OCI-LY7 (cell line): ENCODE data around the gene CTBP2. TPM values are rescaled to one million over a fixed set of nuclear protein-coding genes. Genes with fewer than 3 reads are reported as not detected.

Experiments
- BruUV-seq: library from RNA; stranded (reverse); fragments of 400-500 nt; replicated peaks from 2 replicates; lab custom pipeline; 2021; lab: Mats Ljungman, UMichigan
- CTCF ChIA-PET: fragments of 300-600 bp; sonication (Branson Sonifier 250); formaldehyde crosslinking; loops from one replicate; lab custom pipeline; 2022; ENCODE audit warnings: antibody characterized with exemption; ENCODE audit not compliant: unreplicated experiment; lab: Charles Lee
- POLR2A ChIA-PET: fragments of 300-600 bp; sonication (Branson Sonifier 250); formaldehyde crosslinking; loops from one replicate; lab custom pipeline; 2022; ENCODE audit warnings: antibody characterized with exemption; lab: Charles Lee
- DNase-seq: peaks from one replicate; pipeline ENCODE4 v3.0.0-alpha.2; 2015; ENCODE audit warnings: low spot score
- H2AFZ ChIP-seq: fragments of 200-600 bp; sonication (generic), shearing (Covaris generic); 2 replicates; pipeline ENCODE4 v1.6.1; 2014; ENCODE audit warnings: mild to moderate bottlenecking, antibody characterized with exemption, low read length, moderate library complexity
- H3K27ac ChIP-seq: fragments of 200-600 bp; sonication (generic); 2 replicates; pipeline ENCODE4 v1.5.1; 2014; ENCODE audit warnings: mixed run types, low read depth, mild to moderate bottlenecking, moderate library complexity, low read length, inconsistent platforms; ENCODE audit not compliant: poor library complexity, severe bottlenecking
- H3K36me3 ChIP-seq: fragments of 200-600 bp; sonication (generic); 2 replicates; pipeline ENCODE4 v1.6.1; 2014; ENCODE audit warnings: mild to moderate bottlenecking, antibody characterized with exemption, low read length, moderate library complexity, mixed read lengths; ENCODE audit not compliant: insufficient read depth
- H3K4me1 ChIP-seq: fragments of 200-600 bp; sonication (generic); 2 replicates; pipeline ENCODE4 v1.5.1; 2014; ENCODE audit warnings: mild to moderate bottlenecking, low read length; ENCODE audit not compliant: insufficient read depth, poor library complexity, severe bottlenecking
- H3K4me2 ChIP-seq: fragments of 200-600 bp; sonication (generic); 2 replicates; pipeline ENCODE4 v1.6.1; 2014; ENCODE audit warnings: mild to moderate bottlenecking, low read length
- H3K4me3 ChIP-seq: fragments of 200-600 bp; sonication (generic); 2 replicates; pipeline ENCODE4 v1.5.1; 2014; ENCODE audit warnings: mild to moderate bottlenecking, low read depth, low read length; ENCODE audit not compliant: poor library complexity, severe bottlenecking
- H3K79me2 ChIP-seq: fragments of 200-600 bp; sonication (generic); 2 replicates; pipeline ENCODE4 v1.6.1; 2016; ENCODE audit warnings: low read depth, mild to moderate bottlenecking, low read length, moderate library complexity, mixed read lengths; ENCODE audit not compliant: insufficient read depth
- H3K9me2 ChIP-seq: fragments of 200-600 bp; sonication (generic); 2 replicates; pipeline ENCODE4 v1.6.1; 2016; ENCODE audit warnings: mild to moderate bottlenecking, low read length, mixed read lengths; ENCODE audit not compliant: insufficient read depth
- H3K9me3 ChIP-seq: fragments of 200-600 bp; sonication (generic); 2 replicates; pipeline ENCODE4 v1.6.1; 2014; ENCODE audit warnings: mild to moderate bottlenecking, mixed run types, low read length, mixed read lengths
- H4K20me1 ChIP-seq: fragments of 200-600 bp; sonication (generic); 2 replicates; pipeline ENCODE4 v1.6.1; 2014; ENCODE audit warnings: mild to moderate bottlenecking, antibody characterized with exemption, low read length, moderate library complexity, mixed read lengths; ENCODE audit not compliant: insufficient read depth
- EZH2phosphoT487 ChIP-seq: fragments of 200-600 bp; sonication (generic); IDR thresholded peaks from 2 replicates; pipeline ENCODE4 v1.6.1; 2018; ENCODE audit warnings: low read depth, borderline replicate concordance, mild to moderate bottlenecking, mixed run types, antibody characterized with exemption, low read length, moderate library complexity, mixed read lengths
- intact Hi-C: fragments of 100-400 bp; cut with micrococcal nuclease; formaldehyde crosslinking; loops from one replicate; pipeline ENCODE4 v1.10.0; 2022; ENCODE audit not compliant: unreplicated experiment
- total RNA-seq, 2 experiments: library from RNA; depleted of rRNA in 1 of 2; stranded (reverse); fragments of >200 nt in 1 of 2; shearing (Covaris generic) in 1 of 2; gene quantifications; 2 replicates each; pipeline ENCODE4 v1.2.3, GENCODE V29; 2014 to 2022
- TF ChIP-seq, protein P1 (sequence below): fragments of 200-600 bp; sonication (generic); conservative IDR thresholded peaks from 2 replicates; pipeline ENCODE4 v1.5.1; 2014; ENCODE audit warnings: mild to moderate bottlenecking, antibody characterized with exemption, low read length, moderate library complexity, mixed read lengths

CTBP2 gene
- total RNA-seq, 2 experiments from 2014 or later, result not detected

DNA sequence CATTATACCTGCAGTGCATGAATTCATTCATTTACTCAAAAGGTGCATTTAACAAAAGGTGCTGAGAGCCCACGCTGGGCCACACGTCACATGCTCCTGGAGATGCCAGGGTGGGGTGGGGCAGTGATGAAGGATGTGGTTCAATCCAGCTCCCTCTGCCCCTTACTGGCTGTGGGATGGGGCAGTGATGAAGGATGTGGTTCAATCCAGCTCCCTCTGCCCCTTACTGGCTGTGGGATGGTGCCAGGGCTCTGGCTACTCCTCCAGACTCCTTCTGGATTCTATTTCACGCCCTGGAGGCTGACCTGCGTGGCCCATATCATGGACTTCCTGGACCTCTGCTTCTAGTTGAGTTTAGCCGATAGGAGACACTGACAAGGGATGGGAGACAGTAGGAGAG is 44.0 kb upstream of the CTBP2 start:
- Histone ChIP-seq H3K4me1 (no peaks in the 10 kb centered on the region), H3K9me2 (no peaks in the 10 kb centered on the region), H3K4me3 (no peak overlapping the region), H3K27ac (no peak overlapping the region), H3K79me2 (no peaks in the 10 kb centered on the region), H2AFZ (no peak overlapping the region), H3K36me3 (no peaks in the 10 kb centered on the region), H3K9me3 (no peaks in the 10 kb centered on the region), H4K20me1 (no peaks in the 10 kb centered on the region), H3K4me2 (no peak overlapping the region)
- DNase-seq, result no peak
- CTCF ChIA-PET, result no interaction called here
- intact Hi-C loops, result no loop called here
- BruUV-seq, result no TSS peak
- POLR2A ChIA-PET, result interaction anchor here (0.6 kb wide), 1 partner anchor 462 kb away, joined by 4 read pairs; no protein-coding TSS in a partner anchor
- TF ChIP-seq EZH2phosphoT487, result no peak
- TF ChIP-seq, protein P1, sequence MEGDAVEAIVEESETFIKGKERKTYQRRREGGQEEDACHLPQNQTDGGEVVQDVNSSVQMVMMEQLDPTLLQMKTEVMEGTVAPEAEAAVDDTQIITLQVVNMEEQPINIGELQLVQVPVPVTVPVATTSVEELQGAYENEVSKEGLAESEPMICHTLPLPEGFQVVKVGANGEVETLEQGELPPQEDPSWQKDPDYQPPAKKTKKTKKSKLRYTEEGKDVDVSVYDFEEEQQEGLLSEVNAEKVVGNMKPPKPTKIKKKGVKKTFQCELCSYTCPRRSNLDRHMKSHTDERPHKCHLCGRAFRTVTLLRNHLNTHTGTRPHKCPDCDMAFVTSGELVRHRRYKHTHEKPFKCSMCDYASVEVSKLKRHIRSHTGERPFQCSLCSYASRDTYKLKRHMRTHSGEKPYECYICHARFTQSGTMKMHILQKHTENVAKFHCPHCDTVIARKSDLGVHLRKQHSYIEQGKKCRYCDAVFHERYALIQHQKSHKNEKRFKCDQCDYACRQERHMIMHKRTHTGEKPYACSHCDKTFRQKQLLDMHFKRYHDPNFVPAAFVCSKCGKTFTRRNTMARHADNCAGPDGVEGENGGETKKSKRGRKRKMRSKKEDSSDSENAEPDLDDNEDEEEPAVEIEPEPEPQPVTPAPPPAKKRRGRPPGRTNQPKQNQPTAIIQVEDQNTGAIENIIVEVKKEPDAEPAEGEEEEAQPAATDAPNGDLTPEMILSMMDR, result no peak

DNA sequence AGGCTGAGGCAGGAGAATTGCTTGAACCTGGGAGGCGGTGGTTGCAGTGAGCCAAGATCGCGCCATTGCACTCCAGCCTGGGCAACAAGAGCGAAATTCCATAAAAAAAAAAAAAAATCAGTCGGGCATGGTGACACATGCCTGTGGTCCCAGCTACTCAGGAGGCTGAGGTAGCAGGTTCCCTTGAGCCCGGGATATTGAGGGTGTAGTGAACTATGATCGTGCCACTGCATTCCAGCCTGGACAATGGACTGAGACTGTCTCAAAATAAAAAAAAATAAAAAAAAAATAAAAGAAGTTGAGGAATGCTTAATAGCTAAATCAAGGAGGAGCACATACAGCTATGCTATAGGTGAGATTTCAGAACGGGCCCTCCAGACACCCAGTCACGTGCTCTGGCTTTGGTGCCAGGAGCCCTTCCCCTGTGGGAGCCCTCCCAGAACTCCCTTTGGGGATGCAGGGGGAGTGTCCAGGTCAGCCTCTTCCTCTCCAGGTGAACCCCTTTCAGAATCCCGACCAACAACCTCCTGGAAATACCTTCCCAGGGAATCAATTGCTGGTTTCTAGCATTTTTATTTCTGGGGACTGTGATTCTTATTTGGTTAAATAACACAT is 42.9 kb upstream of the CTBP2 start:
- Histone ChIP-seq H3K4me1 (no peaks in the 10 kb centered on the region), H3K36me3 (no peaks in the 10 kb centered on the region), H3K4me2 (no peak overlapping the region), H3K4me3 (no peak overlapping the region), H4K20me1 (no peaks in the 10 kb centered on the region), H3K27ac (no peak overlapping the region), H3K9me3 (no peaks in the 10 kb centered on the region), H2AFZ (no peak overlapping the region), H3K9me2 (no peaks in the 10 kb centered on the region), H3K79me2 (no peaks in the 10 kb centered on the region)
- BruUV-seq, result no TSS peak
- CTCF ChIA-PET, result no interaction called here
- no peak for TF ChIP-seq EZH2phosphoT487
- TF ChIP-seq, protein P1, result no peak
- POLR2A ChIA-PET, result no interaction called here
- intact Hi-C loops, result no loop called here
- no peak for DNase-seq

GRCh38 chr10:125201791-125202622 is 41.6 kb upstream of the CTBP2 start:
- BruUV-seq, result no TSS peak
- TF ChIP-seq, protein P1, result no peak
- no peak for TF ChIP-seq EZH2phosphoT487
- H3K9me2 ChIP-seq, result no peaks in the 10 kb centered on the region
- DNase-seq, result no peak
- no peaks in the 10 kb centered on the region for H3K36me3 ChIP-seq
- no peak overlapping the region for H3K4me2 ChIP-seq
- H2AFZ ChIP-seq, result no peak overlapping the region
- H4K20me1 ChIP-seq, result no peaks in the 10 kb centered on the region
- H3K9me3 ChIP-seq, result no peaks in the 10 kb centered on the region
- no peaks in the 10 kb centered on the region for H3K4me1 ChIP-seq
- H3K79me2 ChIP-seq, result no peaks in the 10 kb centered on the region
- ChIA-PET POLR2A (no interaction called here), CTCF (no interaction called here)
- no peak overlapping the region for H3K27ac ChIP-seq
- intact Hi-C loops, result no loop called here
- no peak overlapping the region for H3K4me3 ChIP-seq
